Activated naive CD8-positive, alpha-beta T cell treated with anti-CD3 and anti-CD28 coated beads, Interleukin-2, amount 10 ng/mL, durations not matched to agents 7 days and 5 days (primary cell): Measurements from ENCODE around the gene HBS1L. TPM values are rescaled to one million over a fixed set of nuclear protein-coding genes. Genes with fewer than 3 reads are reported as not detected.

Experiments
- ATAC-seq: fragments of 150-1000 bp; cut with Tn5 transposase; one replicate; pipeline ENCODE4 v1.10.0; 2021; ENCODE audit warnings: low read depth, moderate library complexity
- POLR2A ChIA-PET: fragments of 350-600 bp; sonication (Branson Sonifier 250); formaldehyde crosslinking; loops from one replicate; lab custom pipeline; 2021; ENCODE audit warnings: antibody characterized with exemption; lab: Charles Lee
- DNase-seq: peaks from one replicate; pipeline ENCODE4 v3.0.0; 2021
- H3K27ac Mint-ChIP-seq: one replicate; pipeline ENCODE4 v1.8.0; 2022; ENCODE audit warnings: mild to moderate bottlenecking, mixed read lengths
- H3K27me3 Mint-ChIP-seq: one replicate; pipeline ENCODE4 v1.8.0; 2022; ENCODE audit warnings: mild to moderate bottlenecking, moderate library complexity, mixed read lengths
- H3K36me3 Mint-ChIP-seq: one replicate; pipeline ENCODE4 v1.8.0; 2021; ENCODE audit warnings: mild to moderate bottlenecking, mixed read lengths
- H3K4me1 Mint-ChIP-seq: one replicate; pipeline ENCODE4 v1.8.0; 2021; ENCODE audit warnings: mixed read lengths
- H3K4me3 Mint-ChIP-seq: one replicate; pipeline ENCODE4 v1.8.0; 2022; ENCODE audit warnings: mild to moderate bottlenecking, moderate library complexity, mixed read lengths
- H3K9me3 Mint-ChIP-seq: one replicate; pipeline ENCODE4 v1.8.0; 2021; ENCODE audit warnings: mixed read lengths
- total RNA-seq, 2 experiments: library from RNA; stranded (reverse); gene quantifications; one replicate each; pipeline ENCODE4 v1.2.3, GENCODE V29; 2021

HBS1L gene
- total RNA-seq, 2 experiments from 2014 or later: 72.6 to 72.7 TPM

- H3K4me1 Mint-ChIP-seq: peaks cover 6% of the 10 kb centered on the region
- no peak overlapping the region for H3K4me3 Mint-ChIP-seq
- POLR2A ChIA-PET: no interaction called here
- H3K36me3 Mint-ChIP-seq: peaks cover 60% of the 10 kb centered on the region
- H3K27ac Mint-ChIP-seq: no peak overlapping the region
- ATAC-seq: no peak
- DNase-seq: no peak
- no peaks in the 10 kb centered on the region for H3K27me3 Mint-ChIP-seq
- no peaks in the 10 kb centered on the region for H3K9me3 Mint-ChIP-seq
Observed at GRCh38 chr6:134974370-134974769, 80.3 kb downstream of the HBS1L start.

DNA sequence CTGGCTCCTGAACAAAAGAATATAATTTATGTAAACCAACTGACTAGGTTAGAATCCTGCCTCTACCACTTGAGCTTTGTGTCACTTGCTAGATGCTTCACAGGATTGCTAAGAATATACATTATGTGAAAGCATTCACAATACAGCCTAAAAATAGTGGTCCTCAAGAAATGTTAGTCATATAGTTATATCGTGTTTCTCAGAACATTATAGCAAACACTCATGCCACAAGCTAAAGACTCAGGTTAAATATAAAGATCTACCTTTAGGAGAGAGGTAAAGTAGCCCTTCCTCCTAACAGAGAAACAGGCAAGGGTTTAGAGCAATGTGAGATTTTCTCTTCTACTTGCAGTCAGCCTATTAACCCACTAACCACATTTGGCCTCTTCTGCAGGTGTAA lies 86.9 kb downstream of the HBS1L start:
- no peak overlapping the region for H3K27ac Mint-ChIP-seq
- POLR2A ChIA-PET: no interaction called here

DNA sequence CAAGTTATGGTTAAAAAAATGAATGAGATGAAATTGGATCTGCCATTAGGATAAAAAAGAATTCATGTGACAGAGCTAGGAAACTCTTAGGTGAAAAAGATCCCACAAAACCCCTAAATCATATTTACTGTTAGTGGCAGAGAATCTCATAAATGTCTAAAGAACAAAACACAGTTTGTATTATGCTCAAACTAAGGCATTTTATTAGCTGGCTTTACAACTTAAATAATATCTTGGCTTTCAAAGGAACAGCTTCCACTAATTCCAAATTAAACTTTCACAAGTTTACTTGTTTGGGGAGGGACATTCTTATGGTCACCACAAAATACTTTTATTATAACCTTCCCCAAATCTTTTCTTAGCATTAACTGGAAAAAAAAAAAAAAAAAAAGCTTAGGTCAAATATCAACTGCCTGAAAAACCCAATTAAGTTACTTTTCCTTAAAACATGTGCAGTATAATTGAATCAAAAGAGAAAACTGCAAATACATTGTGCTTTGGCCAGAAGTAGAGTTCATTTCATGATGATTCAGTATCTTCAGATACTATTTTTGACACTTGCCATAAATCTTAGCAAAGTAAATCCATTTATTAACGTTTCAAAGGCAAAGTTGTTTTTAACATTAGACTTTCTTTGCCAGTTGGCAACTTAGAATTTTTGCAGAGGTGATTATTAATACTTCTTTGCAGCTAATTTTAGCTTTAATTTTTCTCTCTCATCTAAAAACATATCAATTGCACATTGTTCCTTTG lies 90.0 kb downstream of the HBS1L start:
- H3K4me3 Mint-ChIP-seq: no peak overlapping the region
- H3K4me1 Mint-ChIP-seq: peaks cover 5% of the 10 kb centered on the region
- POLR2A ChIA-PET: no interaction called here
- DNase-seq: no peak
- peaks cover 44% of the 10 kb centered on the region for H3K36me3 Mint-ChIP-seq
- H3K27ac Mint-ChIP-seq: no peak overlapping the region
- no peaks in the 10 kb centered on the region for H3K27me3 Mint-ChIP-seq
- H3K9me3 Mint-ChIP-seq: no peaks in the 10 kb centered on the region
- ATAC-seq: no peak

More for the DNA sequence above, 86.9 kb downstream of the HBS1L start:
- H3K27me3 Mint-ChIP-seq: no peaks in the 10 kb centered on the region
- H3K4me1 Mint-ChIP-seq: peaks cover 3% of the 10 kb centered on the region
- ATAC-seq (no peak), DNase-seq (no peak)
- no peak overlapping the region for H3K4me3 Mint-ChIP-seq
- no peaks in the 10 kb centered on the region for H3K9me3 Mint-ChIP-seq
- peaks cover 32% of the 10 kb centered on the region for H3K36me3 Mint-ChIP-seq

- Mint-ChIP-seq H3K4me3 (no peak overlapping the region), H3K27me3 (no peaks in the 10 kb centered on the region), H3K36me3 (peaks cover 51% of the 10 kb centered on the region), H3K27ac (no peak overlapping the region), H3K9me3 (no peaks in the 10 kb centered on the region), H3K4me1 (peaks cover 2% of the 10 kb centered on the region)
- DNase-seq (no peak), ATAC-seq (no peak)
- POLR2A ChIA-PET: no interaction called here
Observed at GRCh38 chr6:134962421-134962820, 92.2 kb downstream of the HBS1L start.

GRCh38 chr6:134961366-134961765 lies 93.3 kb downstream of the HBS1L start:
- ATAC-seq: no peak
- H3K4me1 Mint-ChIP-seq: peaks cover 2% of the 10 kb centered on the region
- no peaks in the 10 kb centered on the region for H3K9me3 Mint-ChIP-seq
- peaks cover 48% of the 10 kb centered on the region for H3K36me3 Mint-ChIP-seq
- POLR2A ChIA-PET: no interaction called here
- H3K27ac Mint-ChIP-seq: no peak overlapping the region
- DNase-seq: no peak
- no peaks in the 10 kb centered on the region for H3K27me3 Mint-ChIP-seq
- H3K4me3 Mint-ChIP-seq: no peak overlapping the region

GRCh38 chr6:134959603-134960002 lies 95.0 kb downstream of the HBS1L start:
- POLR2A ChIA-PET: interaction anchor here (0.9 kb wide), 1 partner anchor 63 kb away, joined by 3 read pairs; no protein-coding TSS in a partner anchor
- H3K27ac Mint-ChIP-seq: no peak overlapping the region

DNA sequence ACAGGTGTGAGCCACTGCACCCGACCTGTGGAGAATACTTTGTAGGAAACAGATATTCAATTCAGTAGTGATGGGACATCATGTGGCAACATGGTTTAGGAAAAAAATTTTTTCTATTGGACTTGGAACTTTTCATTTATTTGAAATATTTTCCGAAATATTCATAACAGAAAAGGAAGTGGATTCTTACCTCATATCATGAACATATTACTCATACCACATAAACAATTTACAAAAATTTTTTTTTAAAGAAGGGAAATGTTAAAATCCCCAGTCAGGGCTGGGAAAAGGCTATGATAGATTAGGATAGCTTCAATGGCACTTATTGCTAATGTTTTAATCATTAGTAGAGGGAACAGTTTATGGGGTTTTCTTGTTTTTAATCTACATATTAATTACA lies 97.9 kb downstream of the HBS1L start:
- no peak overlapping the region for H3K4me3 Mint-ChIP-seq

More at GRCh38 chr6:134959603-134960002, 95.0 kb downstream of the HBS1L start:
- Mint-ChIP-seq H3K4me3 (no peak overlapping the region), H3K27me3 (no peaks in the 10 kb centered on the region), H3K4me1 (peaks cover 2% of the 10 kb centered on the region), H3K9me3 (no peaks in the 10 kb centered on the region), H3K36me3 (peaks cover 43% of the 10 kb centered on the region)
- DNase-seq (no peak), ATAC-seq (no peak)

GRCh38 chr6:134956032-134956431 lies 98.6 kb downstream of the HBS1L start:
- Mint-ChIP-seq H3K4me1 (no peaks in the 10 kb centered on the region), H3K27me3 (no peaks in the 10 kb centered on the region), H3K27ac (no peak overlapping the region), H3K36me3 (peaks cover 18% of the 10 kb centered on the region), H3K9me3 (no peaks in the 10 kb centered on the region), H3K4me3 (no peak overlapping the region)
- DNase-seq (no peak), ATAC-seq (no peak)
- POLR2A ChIA-PET: no interaction called here

More for the DNA sequence above, 97.9 kb downstream of the HBS1L start:
- no peak overlapping the region for H3K27ac Mint-ChIP-seq
- DNase-seq (no peak), ATAC-seq (no peak)
- H3K4me1 Mint-ChIP-seq: peaks cover 2% of the 10 kb centered on the region
- H3K36me3 Mint-ChIP-seq: peaks cover 25% of the 10 kb centered on the region
- H3K27me3 Mint-ChIP-seq: no peaks in the 10 kb centered on the region
- POLR2A ChIA-PET: no interaction called here
- no peaks in the 10 kb centered on the region for H3K9me3 Mint-ChIP-seq

DNA sequence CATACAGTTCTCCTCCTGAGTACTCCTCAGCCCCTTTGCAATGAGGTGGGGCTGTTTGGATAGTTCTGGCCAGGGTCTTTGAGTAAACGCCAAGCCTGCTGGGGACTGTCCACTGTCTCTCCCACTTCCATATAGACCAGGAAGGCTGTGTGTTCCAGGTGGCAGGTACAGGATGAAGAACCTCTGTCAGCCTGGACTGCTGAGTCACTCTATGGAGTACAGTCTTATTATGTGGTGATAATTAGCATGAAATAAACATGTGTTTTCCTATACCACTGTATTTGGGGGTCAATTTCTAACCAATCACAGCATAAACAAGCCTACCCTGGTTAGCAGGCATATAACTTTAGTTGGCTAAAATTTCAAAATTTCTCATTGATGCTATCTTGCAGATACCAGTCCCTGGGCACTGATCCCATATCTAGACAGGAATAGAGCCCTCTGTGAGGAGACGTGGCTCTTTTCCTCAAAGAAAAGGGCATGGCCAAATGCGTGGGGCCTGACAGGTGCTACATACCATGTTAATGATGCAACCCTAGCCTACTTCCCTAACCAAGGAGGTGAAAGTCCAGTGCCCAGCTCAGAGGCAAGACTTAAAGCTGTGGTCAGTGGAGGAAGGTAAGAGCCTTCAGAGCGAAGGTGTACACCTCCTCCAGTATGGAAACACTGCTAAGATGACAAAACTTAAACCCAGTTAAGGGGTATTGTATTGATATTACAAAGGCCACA lies 100.2 kb downstream of the HBS1L start:
- POLR2A ChIA-PET: no interaction called here
- Mint-ChIP-seq H3K36me3 (peaks cover 10% of the 10 kb centered on the region), H3K4me1 (no peaks in the 10 kb centered on the region), H3K4me3 (no peak overlapping the region), H3K9me3 (no peaks in the 10 kb centered on the region), H3K27me3 (no peaks in the 10 kb centered on the region), H3K27ac (no peak overlapping the region)
- DNase-seq: no peak
- no peak for ATAC-seq

GRCh38 chr6:134951494-134952263 lies 102.9 kb downstream of the HBS1L start:
- Mint-ChIP-seq H3K27me3 (no peaks in the 10 kb centered on the region), H3K36me3 (no peaks in the 10 kb centered on the region), H3K9me3 (no peaks in the 10 kb centered on the region), H3K4me3 (no peak overlapping the region), H3K27ac (no peak overlapping the region), H3K4me1 (no peaks in the 10 kb centered on the region)
- POLR2A ChIA-PET: no interaction called here
- ATAC-seq: no peak
- DNase-seq: no peak

- H3K27me3 Mint-ChIP-seq: no peaks in the 10 kb centered on the region
- ATAC-seq (no peak), DNase-seq (no peak)
- no peaks in the 10 kb centered on the region for H3K4me1 Mint-ChIP-seq
- no peaks in the 10 kb centered on the region for H3K36me3 Mint-ChIP-seq
- POLR2A ChIA-PET: no interaction called here
- H3K27ac Mint-ChIP-seq: no peak overlapping the region
- H3K4me3 Mint-ChIP-seq: no peak overlapping the region
- no peaks in the 10 kb centered on the region for H3K9me3 Mint-ChIP-seq
Observed at GRCh38 chr6:134950482-134950881, 104.1 kb downstream of the HBS1L start.

DNA sequence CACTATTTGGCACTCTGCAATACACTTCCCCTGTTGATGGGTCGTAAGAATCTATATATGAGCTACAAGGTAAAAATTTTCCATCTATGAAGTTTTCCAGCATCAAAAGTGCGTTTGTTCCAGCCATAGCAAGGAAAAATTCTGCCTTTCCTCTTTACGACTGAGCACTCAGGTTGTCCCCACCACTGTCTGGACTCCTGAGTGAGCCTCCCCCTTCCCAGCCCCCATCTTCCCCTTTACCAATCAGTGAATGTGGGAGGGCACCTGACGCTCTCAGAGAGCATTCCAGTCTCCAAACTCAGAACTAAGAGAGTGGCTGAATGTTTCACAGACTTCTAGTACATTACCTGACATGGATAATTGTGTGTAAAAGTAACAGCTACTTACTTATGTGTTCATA lies 104.7 kb downstream of the HBS1L start, which contains the start of gene ALDH8A1:
Gene ALDH8A1 (minus strand): TSS at position 175 of the 400 bp plus-strand sequence. CDS start 48 bp downstream, at position 127.
- H3K36me3 Mint-ChIP-seq: no peaks in the 10 kb centered on the region

GRCh38 chr6:134948691-134949090 lies 105.9 kb downstream of the HBS1L start:
- DNase-seq (no peak), ATAC-seq (no peak)
- no peaks in the 10 kb centered on the region for H3K9me3 Mint-ChIP-seq
- no peaks in the 10 kb centered on the region for H3K36me3 Mint-ChIP-seq
- no peak overlapping the region for H3K27ac Mint-ChIP-seq
- no peaks in the 10 kb centered on the region for H3K27me3 Mint-ChIP-seq
- no peak overlapping the region for H3K4me3 Mint-ChIP-seq
- POLR2A ChIA-PET: no interaction called here
- H3K4me1 Mint-ChIP-seq: no peaks in the 10 kb centered on the region

More for the DNA sequence above, 104.7 kb downstream of the HBS1L start, which contains the start of gene ALDH8A1:
- POLR2A ChIA-PET: no interaction called here
- Mint-ChIP-seq H3K4me3 (no peak within 1 kb of the TSS), H3K4me1 (no peaks in the 10 kb centered on the region), H3K27me3 (no peaks in the 10 kb centered on the region), H3K27ac (no peak within 1 kb of the TSS), H3K9me3 (no peaks in the 10 kb centered on the region)
- DNase-seq: no peak
- ATAC-seq: no peak
